HG02623 (cell line): ENCODE results near the gene KIAA1210.
"Not testable (repeated sequence)": the region's sequence is repeated elsewhere in the genome, so short reads cannot be mapped to it uniquely, and the experiment has no call there.

ENCODE experiments used
- ATAC-seq: cut with Tn5 transposase; IDR thresholded peaks from one replicate; pipeline ENCODE4 v1.9.1; 2021; ENCODE audit warnings: moderate library complexity; ENCODE audit not compliant: unreplicated experiment

KIAA1210 gene

GRCh38 chrX:119040432-119040831 lies 87.2 kb downstream of the KIAA1210 start:
- ATAC-seq = no peak

- no peak for ATAC-seq
Measured at GRCh38 chrX:119036107-119037029, 91.2 kb downstream of the KIAA1210 start.

- ATAC-seq = no peak
Measured at GRCh38 chrX:119030990-119031389, 96.6 kb downstream of the KIAA1210 start.

- not testable (repeated sequence) for ATAC-seq
Measured at GRCh38 chrX:119029656-119030055, 98.0 kb downstream of the KIAA1210 start.

- no peak for ATAC-seq
Measured at GRCh38 chrX:119028733-119029330, 98.8 kb downstream of the KIAA1210 start.
